ENCODE data around the gene DTNBP1.
"Not testable (repeated sequence)": the region's sequence is repeated elsewhere in the genome, so short reads cannot be mapped to it uniquely, and the experiment has no call there.

The DTNBP1 gene

GRCh38 chr6:15666896-15667295 is 4.1 kb upstream of the DTNBP1 start:
- not testable (repeated sequence) for DNase-seq (ENCODE audit: low spot score)

GRCh38 chr6:15665237-15665636 is 2.4 kb upstream of the DTNBP1 start:
- DNase-seq (ENCODE audit: low spot score), result no peak

GRCh38 chr6:15663130-15663871 is 473 bp upstream of the DTNBP1 start:
- no peak for DNase-seq (ENCODE audit: low spot score)

GRCh38 chr6:15661853-15662325 is 939 bp downstream of the DTNBP1 start:
- no peak for DNase-seq (ENCODE audit: low spot score)

GRCh38 chr6:15659181-15659580 is 3.6 kb downstream of the DTNBP1 start:
- no peak for DNase-seq (ENCODE audit: low spot score)

- DNase-seq (ENCODE audit: low spot score), result no peak
Observed at GRCh38 chr6:15658181-15658744, 4.6 kb downstream of the DTNBP1 start.

GRCh38 chr6:15657290-15657689 is 5.5 kb downstream of the DTNBP1 start:
- DNase-seq (ENCODE audit: low spot score), result no peak

GRCh38 chr6:15656145-15656544 is 6.7 kb downstream of the DTNBP1 start:
- no peak for DNase-seq (ENCODE audit: low spot score)

- no peak for DNase-seq (ENCODE audit: low spot score)
Observed at GRCh38 chr6:15654250-15654649, 8.6 kb downstream of the DTNBP1 start.

GRCh38 chr6:15653581-15653980 is 9.2 kb downstream of the DTNBP1 start:
- no peak for DNase-seq (ENCODE audit: low spot score)

- not testable (repeated sequence) for DNase-seq (ENCODE audit: low spot score)
Observed at GRCh38 chr6:15650004-15650559, 12.7 kb downstream of the DTNBP1 start.

- DNase-seq (ENCODE audit: low spot score), result no peak
Observed at GRCh38 chr6:15644904-15645303, 17.9 kb downstream of the DTNBP1 start.

- DNase-seq (ENCODE audit: low spot score), result no peak
Observed at GRCh38 chr6:15643542-15643941, 19.3 kb downstream of the DTNBP1 start.

- no peak for DNase-seq (ENCODE audit: low spot score)
Observed at GRCh38 chr6:15642276-15642675, 20.6 kb downstream of the DTNBP1 start.

GRCh38 chr6:15638373-15638772 is 24.5 kb downstream of the DTNBP1 start:
- no peak for DNase-seq (ENCODE audit: low spot score)

GRCh38 chr6:15631432-15631831 is 31.4 kb downstream of the DTNBP1 start:
- no peak for DNase-seq (ENCODE audit: low spot score)

GRCh38 chr6:15630202-15630601 is 32.6 kb downstream of the DTNBP1 start:
- no peak for DNase-seq (ENCODE audit: low spot score)

GRCh38 chr6:15629487-15629886 is 33.3 kb downstream of the DTNBP1 start:
- no peak for DNase-seq (ENCODE audit: low spot score)

GRCh38 chr6:15628499-15629131 is 34.2 kb downstream of the DTNBP1 start:
- peak; percentile 40 for DNase-seq (ENCODE audit: low spot score)

- DNase-seq (ENCODE audit: low spot score), result no peak
Observed at GRCh38 chr6:15627821-15628220, 35.0 kb downstream of the DTNBP1 start.

- no peak for DNase-seq (ENCODE audit: low spot score)
Observed at GRCh38 chr6:15626878-15627674, 35.8 kb downstream of the DTNBP1 start.

GRCh38 chr6:15626160-15626559 is 36.7 kb downstream of the DTNBP1 start:
- no peak for DNase-seq (ENCODE audit: low spot score)

All from CD4-positive, alpha-beta T cell treated with Interleukin-15 for 4 hours (primary cell).